GM13976 (cell line): Measurements from ENCODE around the gene MYADML2.

Experiments used
- DNase-seq: peaks from one replicate; pipeline ENCODE4 v3.0.0; 2012; ENCODE audit warnings: low spot score
- in situ Hi-C: fragments of 300-500 bp; cut with MboI; formaldehyde crosslinking; loops from one replicate; pipeline ENCODE4 v1.12.0; 2022; ENCODE audit warnings: low sequenced_read_pairs, mixed read lengths, inconsistent platforms; ENCODE audit not compliant: unreplicated experiment
- TF ChIP-seq, protein P1 (sequence below): IDR thresholded peaks from 2 replicates; pipeline ENCODE4 v1.5.1; 2012; ENCODE audit warnings: borderline replicate concordance, mild to moderate bottlenecking; ENCODE audit not compliant: insufficient read depth; ENCODE audit errors: extremely low read depth, missing control alignments, control extremely low read depth

MYADML2 gene

DNA sequence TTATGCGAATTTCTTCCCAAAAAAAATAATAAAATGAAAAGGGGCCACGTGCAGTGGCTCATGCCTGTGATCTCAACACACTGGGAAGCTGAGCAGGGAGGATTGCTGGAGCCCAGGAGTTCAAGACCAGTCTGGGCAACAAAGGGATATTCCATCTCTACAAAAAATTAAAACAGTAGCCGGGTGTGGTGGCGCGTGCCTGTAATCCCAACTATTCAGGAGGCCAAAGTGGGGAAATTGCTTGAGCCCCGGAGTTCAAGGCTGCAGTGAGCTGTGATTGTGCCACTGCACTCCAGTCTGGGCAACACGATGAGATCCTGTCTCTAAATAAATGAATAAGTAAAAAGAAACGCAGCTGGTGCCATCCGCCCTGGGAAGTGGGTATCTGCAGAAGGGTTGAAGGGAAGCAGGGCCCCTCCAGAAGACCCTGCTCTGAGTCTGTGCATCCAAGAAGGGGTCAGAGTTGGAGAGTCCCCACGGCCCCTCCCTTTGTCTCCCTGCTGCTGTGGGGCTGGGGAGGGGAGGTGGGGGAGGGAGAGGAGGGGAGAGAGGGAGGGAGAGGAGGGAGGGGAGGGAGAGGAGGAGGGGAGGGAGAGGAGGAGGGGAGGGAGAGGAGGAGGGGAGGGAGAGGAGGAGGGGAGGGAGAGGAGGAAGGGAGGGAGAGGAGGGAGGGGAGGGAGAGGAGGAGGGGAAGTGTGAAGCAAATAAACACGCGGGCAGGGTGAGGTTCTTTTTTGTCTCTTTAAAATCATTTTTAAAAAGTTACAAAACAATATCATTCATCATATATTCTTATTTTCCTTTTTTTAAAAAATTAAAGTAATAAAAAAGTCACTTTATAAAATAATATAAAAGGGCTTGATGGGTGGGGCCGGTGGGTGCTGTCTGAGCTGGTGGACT lies 5.0 kb upstream of the MYADML2 start:
- TF ChIP-seq, protein P1, sequence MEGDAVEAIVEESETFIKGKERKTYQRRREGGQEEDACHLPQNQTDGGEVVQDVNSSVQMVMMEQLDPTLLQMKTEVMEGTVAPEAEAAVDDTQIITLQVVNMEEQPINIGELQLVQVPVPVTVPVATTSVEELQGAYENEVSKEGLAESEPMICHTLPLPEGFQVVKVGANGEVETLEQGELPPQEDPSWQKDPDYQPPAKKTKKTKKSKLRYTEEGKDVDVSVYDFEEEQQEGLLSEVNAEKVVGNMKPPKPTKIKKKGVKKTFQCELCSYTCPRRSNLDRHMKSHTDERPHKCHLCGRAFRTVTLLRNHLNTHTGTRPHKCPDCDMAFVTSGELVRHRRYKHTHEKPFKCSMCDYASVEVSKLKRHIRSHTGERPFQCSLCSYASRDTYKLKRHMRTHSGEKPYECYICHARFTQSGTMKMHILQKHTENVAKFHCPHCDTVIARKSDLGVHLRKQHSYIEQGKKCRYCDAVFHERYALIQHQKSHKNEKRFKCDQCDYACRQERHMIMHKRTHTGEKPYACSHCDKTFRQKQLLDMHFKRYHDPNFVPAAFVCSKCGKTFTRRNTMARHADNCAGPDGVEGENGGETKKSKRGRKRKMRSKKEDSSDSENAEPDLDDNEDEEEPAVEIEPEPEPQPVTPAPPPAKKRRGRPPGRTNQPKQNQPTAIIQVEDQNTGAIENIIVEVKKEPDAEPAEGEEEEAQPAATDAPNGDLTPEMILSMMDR = no peak
- no peak for DNase-seq
- in situ Hi-C loops = no loop called here

DNA sequence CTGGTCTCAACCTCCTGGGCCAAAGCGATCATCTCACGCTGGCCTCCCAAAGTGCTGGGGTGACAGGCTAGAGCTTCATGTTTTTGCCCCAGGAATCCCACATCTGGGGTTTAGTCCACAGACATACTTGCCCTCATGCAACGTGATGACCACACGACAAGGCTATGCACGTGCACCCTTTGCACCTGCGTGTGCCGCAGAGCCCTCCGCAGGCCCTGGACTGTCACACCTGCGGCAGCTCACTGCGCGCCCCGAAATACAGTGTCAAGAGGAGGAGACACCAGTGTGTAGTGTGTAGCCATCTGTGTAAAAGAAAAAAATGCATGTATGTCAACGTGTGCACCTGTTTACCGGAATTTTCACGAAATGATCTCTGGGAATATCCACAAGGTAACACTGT lies 3.5 kb upstream of the MYADML2 start:
- in situ Hi-C loops = no loop called here
- no peak for DNase-seq
- TF ChIP-seq, protein P1 = no peak

DNA sequence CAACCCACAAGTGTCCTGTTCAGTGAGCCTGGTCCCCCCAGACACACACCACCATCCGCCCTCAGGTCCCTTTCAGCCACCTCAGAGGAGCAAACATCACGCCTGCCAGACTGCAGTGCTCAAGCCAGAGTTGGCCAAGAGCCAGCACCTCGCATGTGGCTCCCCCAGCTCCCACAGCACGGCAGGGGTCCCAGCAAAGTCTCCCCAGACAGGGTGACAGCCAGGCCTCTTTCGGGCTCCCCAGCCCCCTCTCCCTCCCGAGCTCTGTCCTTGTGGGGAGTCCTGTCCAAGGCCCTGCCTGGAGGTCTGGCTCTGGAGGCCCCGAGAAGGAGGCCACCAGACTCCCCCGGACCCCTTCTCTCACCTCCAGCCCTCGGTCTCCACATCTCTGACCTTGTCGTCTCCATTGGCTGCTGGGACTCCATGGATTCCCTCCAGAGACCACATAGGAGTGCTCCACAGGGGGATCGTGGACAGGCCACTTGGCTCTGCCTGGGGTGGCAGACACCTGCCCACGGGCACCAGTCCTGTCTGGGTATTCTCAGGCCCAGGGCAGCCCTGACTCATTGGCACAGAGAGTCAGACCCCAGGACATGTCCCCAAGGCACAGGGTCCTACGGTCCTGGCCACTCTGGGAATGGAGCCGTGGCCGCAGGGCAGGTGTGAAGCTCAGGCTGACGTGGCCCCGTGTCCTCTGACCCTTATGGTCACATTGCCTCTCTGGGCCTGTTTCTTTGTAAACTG lies 1.8 kb upstream of the MYADML2 start:
- no peak for DNase-seq
- in situ Hi-C loops = no loop called here
- TF ChIP-seq, protein P1 = no peak

DNA sequence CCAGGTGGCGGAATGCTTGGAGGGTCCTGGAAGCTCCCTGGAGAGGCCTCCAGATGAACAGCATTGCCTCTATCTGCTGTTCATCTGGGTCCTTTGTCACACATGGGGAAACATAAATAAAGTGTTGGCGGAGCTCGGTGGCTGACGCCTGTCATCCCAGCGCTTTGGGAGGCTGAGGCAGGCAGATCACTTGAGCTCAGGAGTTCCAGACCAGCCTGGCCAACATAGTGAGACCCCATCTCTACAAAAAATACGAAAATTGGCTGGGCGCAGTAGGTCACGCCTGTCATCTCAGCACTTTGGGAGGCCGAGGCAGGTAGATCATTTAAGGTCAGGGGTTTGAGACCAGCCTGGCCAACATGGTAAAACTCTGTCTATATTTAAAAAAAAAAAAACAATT lies 2.2 kb downstream of the MYADML2 start:
- in situ Hi-C loops = no loop called here
- TF ChIP-seq, protein P1 = no peak
- DNase-seq = no peak

DNA sequence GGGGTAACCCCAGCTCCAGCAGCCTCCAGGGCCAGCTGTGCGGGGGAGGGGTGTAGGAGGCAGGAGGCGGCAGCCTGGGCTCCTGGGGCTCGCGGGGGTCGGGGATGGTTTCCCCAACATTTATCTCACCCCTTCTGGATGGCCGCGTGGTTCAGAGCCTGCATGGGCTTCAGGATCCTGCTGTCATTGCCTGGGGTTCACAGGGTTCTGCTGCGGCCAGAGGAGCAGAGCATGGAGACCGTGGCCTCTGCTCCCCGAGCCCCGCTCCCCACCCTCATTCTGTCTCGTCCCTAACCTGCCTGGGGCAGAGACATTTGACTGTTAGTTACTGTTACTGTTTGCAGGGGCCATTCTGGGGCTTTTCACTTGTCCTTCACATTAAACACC lies 4.9 kb downstream of the MYADML2 start:
- no peak for DNase-seq
- in situ Hi-C loops = no loop called here
- TF ChIP-seq, protein P1 = no peak

DNA sequence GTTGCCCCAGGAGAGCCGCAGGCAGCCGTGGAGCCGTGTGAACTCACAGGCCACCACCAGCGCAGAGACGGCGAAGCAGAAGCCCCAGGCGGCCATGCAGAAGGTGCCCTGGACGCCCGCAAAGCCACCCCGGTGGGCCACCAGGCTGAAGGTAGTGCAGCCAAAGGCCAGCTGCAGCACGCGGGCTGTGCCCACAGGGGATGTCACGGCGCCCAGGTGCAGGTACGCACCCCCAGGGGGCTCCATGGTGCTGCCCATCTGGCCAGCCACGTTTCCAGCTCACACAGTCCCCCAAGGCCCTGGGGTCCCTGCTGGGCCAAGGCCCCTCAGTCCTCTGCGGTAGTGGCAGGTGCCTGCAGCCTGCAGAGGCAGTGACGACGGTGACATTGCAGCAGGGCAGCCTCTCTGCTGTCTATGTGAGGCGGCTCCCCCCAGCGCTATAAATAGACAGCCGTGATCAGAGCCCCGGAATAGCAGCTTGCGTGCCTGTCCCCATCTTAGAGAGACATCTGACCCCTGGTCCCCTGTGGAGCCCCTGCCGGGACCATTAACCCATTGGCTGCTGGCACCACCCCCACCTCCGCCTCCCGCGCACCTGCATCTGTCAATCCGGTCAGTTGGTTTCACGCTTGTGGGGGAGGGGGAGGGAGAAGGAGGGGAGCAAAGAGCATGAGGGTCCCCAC lies 5.4 kb downstream of the MYADML2 start:
- peak; percentile 57 for DNase-seq
- TF ChIP-seq, protein P1 = no peak
- in situ Hi-C loops = no loop called here
